Left cardiac atrium (tissue), 4 donors: ENCODE data around the gene SRGAP2C. TPM values are rescaled to one million over a fixed set of nuclear protein-coding genes. Genes with fewer than 3 reads are reported as not detected.
"Not testable (repeated sequence)": the region's sequence is repeated elsewhere in the genome, so short reads cannot be mapped to it uniquely, and the experiment has no call there.

Experiments used
- ATAC-seq, 2 donors: fragments of 200-7000 bp; cut with Tn5 transposase; one replicate each; pipeline ENCODE4 v1.9.1; 2020; ENCODE audit warnings: mild to moderate bottlenecking in 2 of 2, moderate library complexity in 2 of 2
- DNase-seq: peaks from one replicate; pipeline ENCODE4 v3.0.0-alpha.2; 2020
- intact Hi-C, 2 donors: fragments of 100-400 bp; cut with DNase I; formaldehyde crosslinking; loops; one replicate each; pipeline versions ENCODE4 v1.14.1 to v1.15.1; 2022 to 2023
- total RNA-seq, 2 donors: library from RNA; stranded (reverse); fragmentation: NEBNext Ultra II Directional; extraction: Animal tissue kit (Norgen Biotek cat#: 25700); gene quantifications; one replicate each; pipeline ENCODE4 v1.2.1, GENCODE V29; 2021
- donor health status: DM: no; HTN: yes; CAD: no.
- donor health status: DM: no; HTN: yes; CAD: no; lungs with severe emphysema.
- donor health status: DM: yes; HTN: yes; CAD: no.
- donor health status: Dilated cardiomyopathy.

Gene SRGAP2C
- total RNA-seq, 2 donors from 2014 or later: 16.9 to 21.8 TPM

DNA sequence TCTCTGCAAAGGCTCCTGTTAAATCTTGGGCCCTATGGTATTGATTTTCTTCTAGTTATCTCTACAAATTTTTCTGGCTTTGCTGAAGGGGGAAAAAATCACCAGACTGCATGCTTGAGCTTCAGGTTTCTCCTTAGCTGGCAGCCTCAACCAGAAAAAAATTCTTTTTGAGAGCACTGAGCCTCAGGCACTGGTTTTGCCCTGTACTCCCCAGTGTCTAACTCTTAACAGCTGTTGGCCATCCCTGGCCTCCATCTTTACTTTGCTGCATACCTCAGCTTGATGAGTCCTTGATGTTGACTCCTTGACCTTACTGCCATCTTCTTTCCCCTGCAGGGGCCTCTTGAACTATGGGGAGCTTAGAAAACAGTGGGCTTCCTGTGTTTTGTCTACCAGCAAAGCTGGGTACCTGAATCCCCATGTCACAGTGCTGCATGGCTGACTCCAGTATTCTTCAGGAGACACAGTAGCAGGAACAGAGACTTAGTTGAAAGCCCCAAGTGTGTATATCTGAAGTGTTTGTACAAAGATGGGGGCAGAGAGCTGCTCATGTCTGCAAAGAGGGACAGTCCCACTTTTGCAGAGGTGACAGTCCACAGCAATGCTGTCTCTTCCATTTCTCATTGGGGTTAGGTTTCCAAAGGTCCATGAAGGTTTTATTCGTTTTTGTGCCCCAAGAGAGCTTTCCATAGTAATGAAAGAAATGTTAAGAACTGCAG lies 31.1 kb downstream of the SRGAP2C start:
- DNase-seq, intact Hi-C loops, ATAC-seq: not testable (repeated sequence)

DNA sequence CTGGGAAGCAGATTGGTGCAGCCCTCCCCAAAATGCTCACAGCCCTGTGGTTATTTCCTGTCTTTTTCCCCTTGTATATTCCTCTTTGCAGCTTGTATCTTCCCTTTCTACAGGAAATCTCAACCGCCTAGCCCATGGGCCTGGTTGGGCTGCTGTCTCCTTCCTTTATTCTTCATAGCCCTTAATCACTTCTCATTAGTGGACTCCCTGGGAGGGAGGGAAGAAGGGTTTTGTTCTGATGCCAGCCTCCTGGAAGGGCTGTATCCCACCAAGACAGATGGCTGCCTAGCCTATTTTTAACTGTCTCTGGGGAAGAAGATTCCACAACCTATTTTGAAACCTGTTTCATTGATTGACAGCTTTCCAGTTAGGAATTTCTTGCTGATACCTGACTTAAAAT lies 31.9 kb downstream of the SRGAP2C start:
- ATAC-seq, intact Hi-C loops, DNase-seq: not testable (repeated sequence)

DNA sequence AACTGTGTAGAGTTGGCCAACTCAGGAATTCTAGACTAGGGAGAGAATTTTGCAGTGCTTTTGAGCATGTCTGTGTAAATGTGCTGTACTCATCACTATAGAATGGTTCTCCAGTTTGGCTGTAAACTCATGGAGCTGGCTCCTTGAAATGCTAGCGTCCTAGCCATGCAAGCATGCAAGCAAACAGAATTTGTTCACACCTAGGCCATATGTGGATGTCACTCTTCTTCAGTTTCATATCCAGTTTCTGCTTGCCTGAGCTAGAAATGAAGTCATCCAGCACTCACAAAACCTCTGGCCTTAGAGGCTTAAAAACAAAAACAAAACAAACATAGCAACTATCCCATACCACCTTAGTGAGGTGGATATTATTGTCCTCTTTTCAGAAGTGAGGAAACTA lies 37.0 kb downstream of the SRGAP2C start:
- intact Hi-C loops, ATAC-seq, DNase-seq: not testable (repeated sequence)

DNA sequence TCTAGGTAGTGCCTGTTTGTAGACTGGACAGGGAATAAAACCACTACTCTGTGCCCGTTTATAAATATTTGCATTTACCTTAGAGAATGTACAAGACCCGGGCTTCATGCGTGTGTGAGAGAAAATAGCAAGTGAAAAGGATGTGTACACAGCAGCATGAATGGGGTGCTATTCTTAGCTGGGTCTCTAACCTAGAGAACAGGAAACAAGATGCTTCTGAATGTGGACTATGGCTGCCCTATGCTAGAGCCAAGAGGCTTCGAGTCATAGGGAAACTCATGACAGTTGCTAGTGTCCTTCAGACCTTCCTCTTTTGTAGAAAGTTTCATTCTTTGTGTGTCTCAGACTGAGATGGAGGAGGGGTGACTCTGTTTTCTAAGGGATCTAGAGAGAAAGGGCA lies 39.9 kb downstream of the SRGAP2C start:
- DNase-seq, intact Hi-C loops: not testable (repeated sequence)
- peak; percentile 75 to 82 for ATAC-seq

DNA sequence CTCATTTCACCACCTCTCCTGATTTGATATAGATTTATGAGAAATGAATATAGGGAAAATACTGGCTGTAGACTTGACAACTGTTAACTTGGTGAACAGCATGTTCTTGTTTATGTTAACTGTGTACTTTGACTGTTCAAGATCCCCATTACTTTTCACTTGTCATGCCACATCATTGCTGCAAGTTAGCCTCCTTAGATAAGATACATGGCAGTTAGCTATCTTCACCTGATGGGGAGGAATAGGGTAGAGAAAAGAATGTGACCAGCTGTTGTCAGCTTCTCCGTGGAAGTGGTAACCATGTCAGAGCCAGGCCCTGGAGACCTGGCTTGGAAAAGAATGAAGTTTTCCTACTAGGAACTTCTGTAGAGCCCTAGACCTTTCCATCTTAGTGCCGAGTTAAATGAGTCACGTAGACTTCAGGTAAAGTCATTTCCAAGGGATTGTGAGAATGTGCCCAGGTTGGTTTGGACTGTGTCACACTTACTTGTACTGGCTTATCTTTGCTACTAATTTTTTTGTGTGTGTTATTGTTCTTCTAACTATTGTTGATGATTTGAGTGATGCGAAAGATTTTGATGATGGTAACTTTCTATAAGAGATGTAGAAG lies 41.6 kb downstream of the SRGAP2C start:
- DNase-seq, ATAC-seq, intact Hi-C loops: not testable (repeated sequence)

DNA sequence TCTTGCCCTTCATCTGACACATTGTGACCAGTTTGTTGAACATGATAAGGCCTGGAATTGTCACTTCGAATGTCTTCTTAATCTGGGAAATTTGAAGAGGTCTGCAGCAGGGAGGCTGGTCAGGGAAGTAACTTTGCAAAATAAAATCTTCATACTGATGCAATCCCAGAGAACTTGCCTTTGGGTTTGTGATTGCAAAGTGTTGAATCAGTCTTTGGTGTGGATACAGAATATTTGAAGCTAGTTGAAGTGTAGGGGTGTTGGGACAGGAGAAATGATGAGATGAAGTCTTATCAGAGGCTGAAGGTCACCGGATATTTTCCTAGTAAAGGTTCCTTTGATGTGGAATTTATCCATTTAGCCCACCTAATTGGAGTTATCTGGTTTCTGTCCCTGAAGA lies 42.1 kb downstream of the SRGAP2C start:
- ATAC-seq, DNase-seq, intact Hi-C loops: not testable (repeated sequence)

DNA sequence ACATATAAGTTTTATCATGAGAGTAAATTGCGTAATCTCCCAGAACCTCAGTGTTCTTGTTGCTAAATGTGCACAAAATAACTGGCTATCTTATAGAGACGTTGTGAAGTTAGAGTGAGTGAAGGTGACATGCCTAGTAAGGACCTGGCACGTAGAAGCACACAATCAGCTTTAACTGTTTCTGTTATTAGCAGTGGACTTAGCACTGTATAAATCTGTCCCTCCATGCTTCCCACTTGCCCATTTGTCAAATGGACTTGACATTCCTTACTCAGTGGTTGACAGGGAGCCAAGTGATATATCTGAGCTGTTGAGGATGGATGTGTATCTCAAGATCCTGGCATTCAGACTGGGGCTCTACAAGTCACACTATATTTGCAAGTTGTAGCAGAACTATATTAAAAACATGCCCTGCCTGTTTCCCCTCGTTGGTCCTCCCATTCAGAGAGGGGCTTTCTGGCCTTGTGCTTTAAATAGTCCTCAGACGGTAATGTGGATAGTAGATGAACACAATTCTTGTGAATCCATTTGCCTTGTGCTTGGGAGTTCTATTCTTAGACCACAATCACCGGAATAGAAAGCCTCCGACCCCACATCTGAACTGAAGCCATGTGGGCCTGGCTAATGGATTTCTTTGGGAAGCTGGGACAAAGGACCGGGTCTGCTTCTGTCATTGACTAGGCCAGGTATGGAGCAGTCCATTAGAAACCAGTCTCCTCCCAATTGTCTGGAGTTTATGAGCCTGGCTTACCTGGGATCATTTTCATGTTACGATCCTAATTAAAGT lies 43.0 kb downstream of the SRGAP2C start:
- intact Hi-C loops, DNase-seq: not testable (repeated sequence)
- ATAC-seq: peak; percentile 62 to 79

DNA sequence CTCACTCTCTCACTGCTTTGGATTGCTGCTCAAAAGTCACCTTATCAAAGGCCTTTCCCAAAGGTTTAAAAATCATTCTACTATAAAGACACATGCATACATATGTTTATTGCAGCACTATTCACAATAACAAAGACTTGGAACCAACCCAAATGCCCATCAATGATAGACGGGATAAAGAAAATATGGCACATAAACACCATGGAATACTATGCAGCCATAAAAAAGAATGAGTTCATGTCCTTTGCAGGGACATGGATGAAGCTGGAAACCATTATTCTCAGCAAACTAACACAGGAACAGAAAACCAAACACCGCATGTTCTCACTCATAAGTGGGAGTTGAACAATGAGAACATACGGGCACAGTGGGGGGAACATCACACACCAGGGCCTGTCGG lies 45.9 kb downstream of the SRGAP2C start:
- intact Hi-C loops, ATAC-seq, DNase-seq: not testable (repeated sequence)

DNA sequence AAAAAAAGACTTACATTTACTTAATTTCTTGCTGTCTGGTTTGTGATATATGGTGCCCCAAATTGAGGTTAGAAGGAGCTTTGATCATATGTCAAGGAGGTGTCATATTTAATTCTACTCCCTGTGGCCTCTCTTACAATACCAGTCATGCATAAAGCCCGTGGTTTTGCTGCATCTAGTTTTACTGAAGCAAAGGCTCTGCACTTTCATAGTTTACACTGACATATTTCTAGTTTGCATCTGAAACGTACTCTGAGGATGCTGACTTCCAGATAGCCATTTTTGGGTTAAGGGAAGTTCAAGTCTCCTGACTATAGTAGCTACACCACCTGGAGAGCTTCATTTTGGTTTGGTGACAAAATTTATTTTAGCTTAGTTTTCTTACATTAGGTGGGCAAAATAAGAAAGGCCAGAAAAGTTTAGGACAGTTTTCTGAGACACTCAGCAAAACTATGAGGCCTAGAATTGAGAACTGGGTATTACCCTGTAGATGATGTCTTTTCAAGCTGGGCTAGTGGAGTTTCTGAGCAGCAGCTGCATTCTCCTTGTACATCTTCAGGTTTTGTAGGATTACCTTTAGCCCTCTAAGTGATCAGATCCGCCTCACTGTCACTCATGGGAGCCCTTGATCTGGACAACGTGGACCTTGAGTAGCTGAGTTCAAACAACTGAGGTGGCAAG lies 47.8 kb downstream of the SRGAP2C start:
- intact Hi-C loops, DNase-seq, ATAC-seq: not testable (repeated sequence)

DNA sequence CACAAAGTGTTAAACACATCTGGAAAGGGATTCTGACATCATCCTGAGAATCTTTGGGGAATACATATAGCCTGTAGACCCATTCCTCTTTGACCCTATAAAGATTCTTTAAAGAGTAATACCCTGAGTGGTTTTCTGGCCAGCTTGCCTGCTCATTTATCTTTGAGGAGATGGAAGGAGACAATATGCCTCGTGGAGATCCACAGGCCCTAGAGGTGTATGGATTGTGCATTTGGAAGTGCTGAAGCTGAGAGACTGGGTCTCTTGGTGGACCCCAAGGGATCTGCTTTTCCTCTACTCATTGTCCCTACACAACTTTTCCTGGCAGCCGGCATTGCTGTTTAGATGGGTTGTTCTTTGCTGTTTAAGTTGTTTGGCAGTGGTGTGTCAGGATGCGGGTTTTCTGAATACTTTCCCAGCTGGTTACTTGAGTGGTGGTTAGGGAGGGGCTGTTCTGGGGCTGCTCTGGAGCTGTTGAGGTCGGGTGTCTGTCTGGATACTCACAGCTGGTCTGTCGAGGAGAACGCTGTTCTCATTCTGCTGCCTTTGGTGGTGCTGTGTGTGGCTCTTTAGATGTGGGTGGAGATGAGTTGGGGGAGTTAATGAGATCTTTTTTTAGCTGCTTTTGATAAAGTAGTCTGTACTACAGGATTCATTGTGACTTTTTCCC lies 49.5 kb downstream of the SRGAP2C start:
- peak; percentile 53 to 61 for ATAC-seq
- intact Hi-C loops, DNase-seq: not testable (repeated sequence)

DNA sequence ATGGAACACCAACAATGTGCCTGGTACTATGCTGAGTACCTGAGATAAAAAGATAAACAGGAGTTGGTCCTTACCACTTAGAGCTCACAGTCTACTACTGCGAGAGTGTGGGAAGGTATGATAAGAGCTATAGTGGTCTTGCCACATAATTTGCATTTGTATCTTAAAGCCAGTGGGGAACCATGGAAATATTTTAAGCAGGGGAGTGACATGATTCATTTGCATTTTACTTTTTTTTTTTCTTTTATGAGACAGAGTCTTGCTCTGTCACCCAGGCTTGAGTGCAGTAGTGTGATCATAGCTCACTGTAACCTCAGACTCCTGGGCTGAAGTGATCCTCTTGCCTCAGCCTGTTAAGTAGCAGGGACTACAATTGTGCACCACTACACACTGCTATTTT lies 53.6 kb downstream of the SRGAP2C start:
- ATAC-seq, DNase-seq, intact Hi-C loops: not testable (repeated sequence)

DNA sequence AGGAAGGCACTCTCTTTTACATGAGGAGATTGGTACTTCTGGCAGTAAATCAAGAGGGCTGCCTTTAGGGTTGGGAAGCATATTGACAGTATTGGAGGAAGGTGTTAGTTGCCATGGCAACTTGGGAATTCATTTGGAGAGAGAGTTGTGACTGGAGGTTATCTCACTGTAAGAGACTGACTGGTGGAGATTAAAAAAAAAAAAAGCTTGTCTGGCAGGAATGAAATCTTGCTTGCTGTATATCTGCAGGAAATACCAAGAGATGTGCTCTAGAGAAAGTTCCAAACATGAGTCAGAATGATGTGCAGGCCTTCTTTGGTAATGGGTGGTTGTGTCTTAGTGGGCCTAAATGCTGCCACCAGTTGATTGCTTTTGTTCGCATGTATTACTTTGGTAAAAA lies 59.1 kb downstream of the SRGAP2C start:
- ATAC-seq: peak; percentile 30 to 89
- DNase-seq, intact Hi-C loops: not testable (repeated sequence)

DNA sequence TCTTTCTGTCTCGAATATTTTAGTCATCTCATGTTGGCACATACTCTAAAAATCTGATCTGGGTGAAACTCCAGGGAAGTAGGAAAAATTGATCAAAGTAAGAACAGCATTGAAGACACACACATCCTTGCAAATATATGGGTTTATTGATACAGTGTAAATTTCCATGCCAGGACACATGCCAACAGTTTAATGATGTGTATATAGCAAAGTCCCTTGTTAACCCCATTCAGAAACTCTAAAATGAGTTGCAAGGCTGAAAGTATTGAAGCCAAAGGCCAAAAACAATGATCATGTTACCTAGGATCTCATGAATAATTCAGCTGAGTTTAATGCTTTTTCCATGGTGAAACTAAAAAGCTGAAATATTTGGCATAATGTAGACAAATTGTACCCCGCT lies 61.6 kb downstream of the SRGAP2C start:
- DNase-seq, ATAC-seq, intact Hi-C loops: not testable (repeated sequence)

DNA sequence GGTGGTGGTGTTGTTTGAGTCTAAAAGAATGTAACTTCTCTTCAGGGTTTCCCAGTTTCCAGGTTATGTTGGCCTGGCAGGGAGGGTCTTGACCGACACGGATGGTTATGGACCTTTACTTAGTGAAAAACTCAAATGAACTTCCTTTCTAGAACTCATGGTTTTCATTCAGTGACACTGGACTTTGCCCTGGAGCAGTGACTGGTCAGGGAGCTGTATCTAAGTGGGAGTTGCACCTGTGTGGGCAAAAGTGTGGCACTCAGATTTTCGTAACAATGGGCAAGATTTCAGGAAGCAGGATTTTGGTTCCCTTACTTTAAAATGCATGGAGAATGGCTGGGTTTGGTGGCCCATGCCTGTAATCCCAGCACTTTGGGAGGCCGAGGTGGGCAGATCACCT lies 67.9 kb downstream of the SRGAP2C start:
- DNase-seq, intact Hi-C loops, ATAC-seq: not testable (repeated sequence)

DNA sequence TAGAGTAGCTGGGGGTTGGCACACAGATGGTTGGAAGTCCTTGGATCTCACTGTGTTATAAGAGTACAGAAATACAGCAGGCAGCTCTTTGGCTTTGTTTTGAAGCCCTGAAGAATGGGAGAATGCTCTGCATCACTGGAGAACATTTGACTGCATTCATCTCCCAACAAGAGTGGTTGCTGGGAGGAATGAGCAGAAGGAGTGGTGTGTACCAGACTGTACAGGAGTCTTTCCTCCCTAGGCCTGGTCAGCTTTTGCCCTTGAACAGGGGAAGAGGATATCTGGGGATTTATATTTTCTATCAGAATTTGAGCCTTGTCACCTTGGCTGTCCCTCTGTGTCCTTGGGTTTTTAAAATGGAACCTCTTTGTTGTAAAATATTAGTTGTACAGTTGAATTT lies 69.8 kb downstream of the SRGAP2C start:
- ATAC-seq: not testable (repeated sequence)

DNA sequence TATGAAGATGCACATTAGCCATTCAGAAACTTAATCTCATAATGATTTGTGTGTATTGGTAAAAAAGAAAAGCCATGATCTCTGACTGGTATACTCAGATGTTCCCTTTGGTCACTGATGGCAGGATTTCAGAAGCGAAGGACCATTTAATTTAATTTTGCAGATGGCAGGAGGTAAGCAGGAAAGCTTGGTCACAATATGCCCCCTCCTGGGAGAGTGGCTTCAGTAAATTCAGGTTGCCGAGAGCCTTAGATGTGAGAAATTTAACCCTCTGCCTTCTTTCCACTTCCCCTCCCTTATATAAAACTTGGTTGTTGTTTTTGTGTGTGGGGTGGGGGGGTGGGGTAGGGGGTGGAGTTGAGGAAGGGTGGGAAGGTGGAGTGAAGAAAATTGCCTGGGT lies 72.9 kb downstream of the SRGAP2C start:
- DNase-seq, intact Hi-C loops, ATAC-seq: not testable (repeated sequence)

More for the DNA sequence above, 69.8 kb downstream of the SRGAP2C start:
- intact Hi-C loops, DNase-seq: not testable (repeated sequence)

DNA sequence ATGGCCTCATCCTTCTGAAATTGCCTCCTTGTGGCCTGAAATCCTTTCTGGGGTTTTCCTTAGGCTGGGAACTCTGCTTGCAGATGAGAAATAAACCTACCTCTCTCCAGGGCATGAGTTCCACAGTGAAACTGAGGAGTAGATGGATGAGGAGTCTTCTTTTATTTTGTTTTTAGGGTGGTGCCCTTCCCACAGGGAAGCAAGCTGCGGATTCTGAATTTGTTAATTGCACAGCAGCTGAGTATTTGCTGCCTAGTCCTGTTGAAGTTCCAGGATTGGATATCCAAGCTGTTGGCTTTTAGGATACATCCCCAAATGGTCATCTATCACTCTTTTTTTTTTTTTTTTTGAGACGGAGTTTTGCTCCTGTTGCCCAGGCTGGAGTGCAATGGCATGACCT lies 73.4 kb downstream of the SRGAP2C start:
- intact Hi-C loops, DNase-seq, ATAC-seq: not testable (repeated sequence)

DNA sequence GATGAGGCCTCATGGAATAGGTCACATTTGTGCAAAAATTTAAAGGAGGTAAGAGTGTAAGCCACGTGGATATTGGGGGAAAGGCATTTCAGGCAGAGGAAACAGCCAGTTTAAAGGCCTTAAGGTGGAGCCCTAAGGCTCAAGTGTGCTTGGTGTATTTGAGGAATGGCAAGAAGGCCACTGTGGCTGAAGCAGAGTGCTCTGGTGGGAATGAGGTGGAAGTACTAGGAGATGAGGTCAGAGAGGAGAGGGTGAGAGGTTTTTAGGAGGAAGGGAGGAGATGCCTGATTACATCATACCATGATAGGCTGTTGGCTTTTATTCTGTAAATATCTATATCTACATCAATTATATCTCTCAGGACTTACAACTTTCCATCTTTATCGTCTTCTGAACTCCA lies 75.4 kb downstream of the SRGAP2C start:
- ATAC-seq, intact Hi-C loops, DNase-seq: not testable (repeated sequence)
